Pancreas (tissue), 10 donors: ENCODE results near the gene MAP3K6. TPM values are rescaled to one million over a fixed set of nuclear protein-coding genes. Genes with fewer than 3 reads are reported as not detected.

Experiments used
- ATAC-seq, 4 donors: fragments of 200-7000 bp; cut with Tn5 transposase; one replicate each; pipeline versions ENCODE4 v1.8.0 to v1.9.1; 2020; ENCODE audit warnings: mild to moderate bottlenecking in 4 of 4, moderate library complexity in 4 of 4
- DNase-seq, 6 donors: peaks; one replicate each; pipeline ENCODE4 v3.0.0-alpha.2; 2020
- FAIRE-seq: peaks from 2 replicates; lab custom pipeline; 2012; peaks lifted over from hg19 to GRCh38; lab: Jason Lieb, UNC
- H3K27ac ChIP-seq, 4 donors: fragments of 200-600 bp; sonication (generic); 1 replicate in 3 of 4; 2 replicates in 1 of 4; pipeline versions ENCODE4 v1.5.0 to v1.8.0; 2020
- H3K27me3 ChIP-seq, 4 donors: fragments of 200-600 bp; one replicate each; pipeline ENCODE4 v1.8.0; 2021
- H3K36me3 ChIP-seq, 3 donors: fragments of 200-600 bp; sonication (generic) in 1 of 3; one replicate each; pipeline versions ENCODE4 v1.5.0 to v1.8.0; 2020 to 2021
- H3K4me1 ChIP-seq, 3 donors: fragments of 200-600 bp; one replicate each; pipeline ENCODE4 v1.8.0; 2021
- H3K4me3 ChIP-seq, 4 donors: fragments of 200-600 bp; sonication (generic) in 2 of 4; one replicate each; pipeline versions ENCODE4 v1.5.0 to v1.8.0; 2020 to 2021
- H3K9me3 ChIP-seq, 4 donors: fragments of 200-600 bp; one replicate each; pipeline ENCODE4 v1.8.0; 2021
- CTCF ChIP-seq, 4 donors: fragments of 200-600 bp; sonication (generic) in 3 of 4; IDR thresholded peaks; one replicate each; pipeline versions ENCODE4 v1.5.0 to v1.8.0; 2021; ENCODE audit warnings: antibody characterized with exemption in 4 of 4
- WGBS, 2 donors: extraction: QIAGEN DNeasy Blood & Tissue Kit; methylation state at CpG; one replicate each; pipeline ENCODE4 v1.1.7; 2013; 5-methylcytosine and 5-hydroxymethylcytosine counted together
- intact Hi-C, 3 donors: fragments of 100-400 bp; cut with DNase I; formaldehyde crosslinking; loops; one replicate each; pipeline versions ENCODE4 v1.11.1 to v1.14.2; 2022
- polyA plus RNA-seq, 2 donors: library from polyadenylated mRNA; stranded (reverse); fragments of 200-250 nt; gene quantifications; one replicate each; pipeline ENCODE4 v1.2.3, GENCODE V29; 2013
- total RNA-seq, 6 donors: library from RNA; stranded (reverse); fragmentation: NEBNext Ultra II Directional in 4 of 6; extraction: Animal tissue kit (Norgen Biotek cat#: 25700) in 4 of 6; gene quantifications; one replicate each; pipeline versions ENCODE4 v1.2.1 to v1.2.4, GENCODE V29; 2021 to 2023
- donor health status: healthy with polysubstance abuse.
- donor health status: DM: no; HTN: no; CAD: no; lungs with moderate emphysema.
- donor health status: DM: no; HTN: no; CAD: no.
- donor health status: control.
- donor health status: control.
- donor health status: Bipolar disorder and iron deficiency.
- donor health status: DM: yes; HTN: yes; CAD: no.
- donor health status: DM: no; HTN: no; CAD: no.
- donor health status: DM: no; HTN: no; CAD: no.
- donor health status: DM: yes; HTN: yes; CAD: no.

MAP3K6 gene
- total and polyA plus RNA-seq, 8 donors: 4.7 to 65.7 (median 10.1) TPM

- intact Hi-C loops: no loop called here
- Histone ChIP-seq H3K4me1 (peaks cover 0 to 3% (median 0%) of the 10 kb centered on the region in 3 donors), H3K36me3 (no peaks in the 10 kb centered on the region), H3K4me3 (no peak overlapping the region), H3K27me3 (no peaks in the 10 kb centered on the region), H3K9me3 (no peaks in the 10 kb centered on the region), H3K27ac (no peak overlapping the region)
- ATAC-seq (no peak), DNase-seq (peak in 1 of 6 donors; percentile 45), FAIRE-seq (no peak)
- WGBS, 2 donors: 70 to 72% methylated on average over 8 of the region's 8 CpGs
- no peak for TF ChIP-seq CTCF (IDR thresholded peaks at IDR 0.05)
Measured at GRCh38 chr1:27351541-27352107, 15.1 kb downstream of the MAP3K6 start.

- H3K27me3 ChIP-seq: no peaks in the 10 kb centered on the region
- no peak overlapping the region for H3K4me3 ChIP-seq
- DNase-seq (peak in 1 of 6 donors; percentile 80), ATAC-seq (no peak), FAIRE-seq (no peak)
- intact Hi-C loops: no loop called here
- no peaks in the 10 kb centered on the region for H3K9me3 ChIP-seq
- H3K27ac ChIP-seq: no peak overlapping the region
- H3K4me1 ChIP-seq: peaks cover 0 to 3% (median 0%) of the 10 kb centered on the region in 3 donors
- H3K36me3 ChIP-seq: no peaks in the 10 kb centered on the region
- TF ChIP-seq CTCF (IDR thresholded peaks at IDR 0.05): no peak
- 68 to 73% methylated on average over 60 to 62 of the region's 62 CpGs for WGBS, 2 donors
Measured at GRCh38 chr1:27350663-27351540, 15.9 kb downstream of the MAP3K6 start.

- ATAC-seq (peak; percentile 68 to 85 (median 80)), DNase-seq (peak in 4 of 6 donors; percentile 54 to 79 (median 60)), FAIRE-seq (no peak)
- WGBS, 2 donors: 44 to 57% methylated on average over 62 to 84 of the region's 84 CpGs
- no peaks in the 10 kb centered on the region for H3K36me3 ChIP-seq
- H3K4me1 ChIP-seq: peaks cover 0 to 3% (median 0%) of the 10 kb centered on the region in 3 donors
- no peak for TF ChIP-seq CTCF (IDR thresholded peaks at IDR 0.05)
- no peaks in the 10 kb centered on the region for H3K9me3 ChIP-seq
- intact Hi-C loops: no loop called here
- H3K27me3 ChIP-seq: no peaks in the 10 kb centered on the region
- peak overlapping the region; percentile 18 to 51 (median 33) for H3K4me3 ChIP-seq
- H3K27ac ChIP-seq: no peak overlapping the region
Measured at GRCh38 chr1:27349784-27350662, 16.7 kb downstream of the MAP3K6 start.

GRCh38 chr1:27348861-27349783 lies 17.6 kb downstream of the MAP3K6 start:
- 28 to 35% methylated on average over 28 to 51 of the region's 51 CpGs for WGBS, 2 donors
- DNase-seq: peak in 5 of 6 donors; percentile 67 to 80 (median 74)
- Histone ChIP-seq H3K4me1 (peaks cover 0 to 3% (median 0%) of the 10 kb centered on the region in 3 donors), H3K36me3 (no peaks in the 10 kb centered on the region), H3K27me3 (no peaks in the 10 kb centered on the region), H3K9me3 (no peaks in the 10 kb centered on the region), H3K27ac (peak overlapping the region in 1 of 4 donors; percentile 46), H3K4me3 (peak overlapping the region; percentile 18 to 51 (median 33))
- peak; percentile 74 to 94 (median 86) for ATAC-seq
- no peak for TF ChIP-seq CTCF (IDR thresholded peaks at IDR 0.05)
- intact Hi-C loops: no loop called here
- FAIRE-seq: no peak
